ENCODE measurements around the gene EFTUD2.

EFTUD2 gene

DNA sequence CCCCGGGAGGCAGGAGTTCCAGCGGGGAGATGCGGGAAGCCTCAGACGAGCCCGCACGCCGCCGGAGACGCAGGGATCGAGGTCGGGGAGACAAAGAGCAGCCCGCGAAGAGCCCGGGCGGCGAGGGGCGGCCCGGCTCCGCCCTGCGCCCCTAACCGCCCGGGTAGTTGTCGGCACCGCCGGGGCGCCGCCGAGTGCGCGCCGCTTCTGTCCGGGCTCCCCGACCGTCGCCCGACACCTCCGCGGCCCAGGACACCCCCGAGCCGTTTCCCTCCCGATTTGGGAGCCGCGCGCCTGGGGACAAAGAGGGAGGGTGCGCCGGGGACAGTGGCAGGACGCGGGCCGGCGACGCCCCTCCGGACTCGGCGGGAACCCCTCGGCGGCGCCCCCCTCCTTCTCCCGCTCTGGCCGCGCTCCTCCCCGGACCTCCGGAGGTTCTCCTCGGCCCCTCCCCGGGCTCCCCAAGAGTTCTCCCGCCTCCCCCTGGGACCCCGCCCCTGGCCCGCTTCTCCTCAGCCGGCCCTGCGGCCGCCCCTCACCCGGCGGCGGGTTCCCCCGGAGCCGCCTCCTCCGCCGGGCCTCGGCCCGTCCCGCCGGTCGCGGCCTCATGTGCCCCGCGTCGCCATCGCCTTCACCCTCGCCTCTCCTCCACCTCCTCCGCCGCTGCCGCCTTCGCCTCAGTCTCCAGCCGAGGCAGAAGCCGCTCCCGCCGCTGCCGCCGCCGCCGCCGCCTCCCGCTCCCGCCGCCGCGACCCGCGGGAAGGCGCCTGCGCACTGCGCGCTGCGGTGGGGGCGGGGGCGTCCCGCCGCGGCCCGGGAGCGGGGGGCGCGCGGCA lies 69.5 kb downstream of the EFTUD2 start, which contains the start of gene GJC1 (continued):
- TF ChIP-seq, protein P1, sequence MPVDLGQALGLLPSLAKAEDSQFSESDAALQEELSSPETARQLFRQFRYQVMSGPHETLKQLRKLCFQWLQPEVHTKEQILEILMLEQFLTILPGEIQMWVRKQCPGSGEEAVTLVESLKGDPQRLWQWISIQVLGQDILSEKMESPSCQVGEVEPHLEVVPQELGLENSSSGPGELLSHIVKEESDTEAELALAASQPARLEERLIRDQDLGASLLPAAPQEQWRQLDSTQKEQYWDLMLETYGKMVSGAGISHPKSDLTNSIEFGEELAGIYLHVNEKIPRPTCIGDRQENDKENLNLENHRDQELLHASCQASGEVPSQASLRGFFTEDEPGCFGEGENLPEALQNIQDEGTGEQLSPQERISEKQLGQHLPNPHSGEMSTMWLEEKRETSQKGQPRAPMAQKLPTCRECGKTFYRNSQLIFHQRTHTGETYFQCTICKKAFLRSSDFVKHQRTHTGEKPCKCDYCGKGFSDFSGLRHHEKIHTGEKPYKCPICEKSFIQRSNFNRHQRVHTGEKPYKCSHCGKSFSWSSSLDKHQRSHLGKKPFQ (tag by site-specific recombination; IDR thresholded peaks at IDR 0.05), result no peak
- TF ChIP-seq GLIS1 (tag by site-specific recombination; IDR thresholded peaks at IDR 0.05), result no peak; the same call in 1 of the 2 replicates
- TF ChIP-seq, protein P2, sequence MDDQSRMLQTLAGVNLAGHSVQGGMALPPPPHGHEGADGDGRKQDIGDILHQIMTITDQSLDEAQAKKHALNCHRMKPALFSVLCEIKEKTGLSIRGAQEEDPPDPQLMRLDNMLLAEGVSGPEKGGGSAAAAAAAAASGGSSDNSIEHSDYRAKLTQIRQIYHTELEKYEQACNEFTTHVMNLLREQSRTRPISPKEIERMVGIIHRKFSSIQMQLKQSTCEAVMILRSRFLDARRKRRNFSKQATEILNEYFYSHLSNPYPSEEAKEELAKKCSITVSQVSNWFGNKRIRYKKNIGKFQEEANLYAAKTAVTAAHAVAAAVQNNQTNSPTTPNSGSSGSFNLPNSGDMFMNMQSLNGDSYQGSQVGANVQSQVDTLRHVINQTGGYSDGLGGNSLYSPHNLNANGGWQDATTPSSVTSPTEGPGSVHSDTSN (CRISPR knock-in tag; IDR thresholded peaks at IDR 0.05), result no peak; the same call in none of the 2 replicates
- TF ChIP-seq, protein P3, sequence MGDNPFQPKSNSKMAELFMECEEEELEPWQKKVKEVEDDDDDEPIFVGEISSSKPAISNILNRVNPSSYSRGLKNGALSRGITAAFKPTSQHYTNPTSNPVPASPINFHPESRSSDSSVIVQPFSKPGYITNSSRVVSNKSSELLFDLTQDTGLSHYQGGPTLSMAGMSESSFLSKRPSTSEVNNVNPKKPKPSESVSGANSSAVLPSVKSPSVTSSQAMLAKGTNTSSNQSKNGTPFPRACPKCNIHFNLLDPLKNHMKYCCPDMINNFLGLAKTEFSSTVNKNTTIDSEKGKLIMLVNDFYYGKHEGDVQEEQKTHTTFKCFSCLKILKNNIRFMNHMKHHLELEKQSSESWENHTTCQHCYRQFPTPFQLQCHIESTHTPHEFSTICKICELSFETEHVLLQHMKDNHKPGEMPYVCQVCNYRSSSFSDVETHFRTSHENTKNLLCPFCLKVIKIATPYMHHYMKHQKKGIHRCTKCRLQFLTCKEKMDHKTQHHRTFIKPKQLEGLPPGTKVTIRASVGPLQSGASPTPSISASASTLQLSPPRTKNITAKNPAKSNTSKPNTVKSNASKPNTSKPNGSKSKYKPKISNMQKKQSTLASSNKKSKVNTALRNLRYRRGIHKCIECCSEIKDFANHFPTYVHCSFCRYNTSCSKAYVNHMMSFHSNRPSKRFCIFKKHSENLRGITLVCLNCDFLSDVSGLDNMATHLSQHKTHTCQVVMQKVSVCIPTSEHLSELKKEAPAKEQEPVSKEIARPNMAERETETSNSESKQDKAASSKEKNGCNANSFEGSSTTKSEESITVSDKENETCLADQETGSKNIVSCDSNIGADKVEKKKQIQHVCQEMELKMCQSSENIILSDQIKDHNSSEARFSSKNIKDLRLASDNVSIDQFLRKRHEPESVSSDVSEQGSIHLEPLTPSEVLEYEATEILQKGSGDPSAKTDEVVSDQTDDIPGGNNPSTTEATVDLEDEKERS (tag by site-specific recombination; IDR thresholded peaks at IDR 0.05), result no peak
- TF ChIP-seq, protein P4, sequence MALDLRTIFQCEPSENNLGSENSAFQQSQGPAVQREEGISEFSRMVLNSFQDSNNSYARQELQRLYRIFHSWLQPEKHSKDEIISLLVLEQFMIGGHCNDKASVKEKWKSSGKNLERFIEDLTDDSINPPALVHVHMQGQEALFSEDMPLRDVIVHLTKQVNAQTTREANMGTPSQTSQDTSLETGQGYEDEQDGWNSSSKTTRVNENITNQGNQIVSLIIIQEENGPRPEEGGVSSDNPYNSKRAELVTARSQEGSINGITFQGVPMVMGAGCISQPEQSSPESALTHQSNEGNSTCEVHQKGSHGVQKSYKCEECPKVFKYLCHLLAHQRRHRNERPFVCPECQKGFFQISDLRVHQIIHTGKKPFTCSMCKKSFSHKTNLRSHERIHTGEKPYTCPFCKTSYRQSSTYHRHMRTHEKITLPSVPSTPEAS (tag by site-specific recombination; IDR thresholded peaks at IDR 0.05), result no peak
- TF ChIP-seq ZNF707 (tag by site-specific recombination; IDR thresholded peaks at IDR 0.05), result no peak
- TF ChIP-seq, protein P5, sequence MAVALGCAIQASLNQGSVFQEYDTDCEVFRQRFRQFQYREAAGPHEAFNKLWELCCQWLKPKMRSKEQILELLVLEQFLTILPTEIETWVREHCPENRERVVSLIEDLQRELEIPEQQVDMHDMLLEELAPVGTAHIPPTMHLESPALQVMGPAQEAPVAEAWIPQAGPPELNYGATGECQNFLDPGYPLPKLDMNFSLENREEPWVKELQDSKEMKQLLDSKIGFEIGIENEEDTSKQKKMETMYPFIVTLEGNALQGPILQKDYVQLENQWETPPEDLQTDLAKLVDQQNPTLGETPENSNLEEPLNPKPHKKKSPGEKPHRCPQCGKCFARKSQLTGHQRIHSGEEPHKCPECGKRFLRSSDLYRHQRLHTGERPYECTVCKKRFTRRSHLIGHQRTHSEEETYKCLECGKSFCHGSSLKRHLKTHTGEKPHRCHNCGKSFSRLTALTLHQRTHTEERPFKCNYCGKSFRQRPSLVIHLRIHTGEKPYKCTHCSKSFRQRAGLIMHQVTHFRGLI (tag by site-specific recombination; IDR thresholded peaks at IDR 0.05), result no peak
- TF ChIP-seq SALL2 (tag by site-specific recombination; IDR thresholded peaks at IDR 0.05; ENCODE audit: borderline replicate concordance), result no peak
- no peak for TF ChIP-seq ZNF311 (tag by site-specific recombination; IDR thresholded peaks at IDR 0.05; ENCODE audit: borderline replicate concordance)
- peak; percentile 37 for TF ChIP-seq ZNF660 (tag by site-specific recombination; IDR thresholded peaks at IDR 0.05)
- peak; percentile 83 for TF ChIP-seq GLIS2 (tag by site-specific recombination; IDR thresholded peaks at IDR 0.05)
- TF ChIP-seq ZNF274 (IDR thresholded peaks at IDR 0.05; ENCODE audit: low read length), result no peak
- TF ChIP-seq ZNF274 (tag by site-specific recombination; IDR thresholded peaks at IDR 0.05; ENCODE audit: borderline replicate concordance), result no peak
- TF ChIP-seq, protein P6, sequence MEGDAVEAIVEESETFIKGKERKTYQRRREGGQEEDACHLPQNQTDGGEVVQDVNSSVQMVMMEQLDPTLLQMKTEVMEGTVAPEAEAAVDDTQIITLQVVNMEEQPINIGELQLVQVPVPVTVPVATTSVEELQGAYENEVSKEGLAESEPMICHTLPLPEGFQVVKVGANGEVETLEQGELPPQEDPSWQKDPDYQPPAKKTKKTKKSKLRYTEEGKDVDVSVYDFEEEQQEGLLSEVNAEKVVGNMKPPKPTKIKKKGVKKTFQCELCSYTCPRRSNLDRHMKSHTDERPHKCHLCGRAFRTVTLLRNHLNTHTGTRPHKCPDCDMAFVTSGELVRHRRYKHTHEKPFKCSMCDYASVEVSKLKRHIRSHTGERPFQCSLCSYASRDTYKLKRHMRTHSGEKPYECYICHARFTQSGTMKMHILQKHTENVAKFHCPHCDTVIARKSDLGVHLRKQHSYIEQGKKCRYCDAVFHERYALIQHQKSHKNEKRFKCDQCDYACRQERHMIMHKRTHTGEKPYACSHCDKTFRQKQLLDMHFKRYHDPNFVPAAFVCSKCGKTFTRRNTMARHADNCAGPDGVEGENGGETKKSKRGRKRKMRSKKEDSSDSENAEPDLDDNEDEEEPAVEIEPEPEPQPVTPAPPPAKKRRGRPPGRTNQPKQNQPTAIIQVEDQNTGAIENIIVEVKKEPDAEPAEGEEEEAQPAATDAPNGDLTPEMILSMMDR (tag by site-specific recombination; IDR thresholded peaks at IDR 0.05), result no peak
- no peak for TF ChIP-seq ZNF629 (tag by site-specific recombination; IDR thresholded peaks at IDR 0.05)
- no peak for TF ChIP-seq ZNF510 (tag by site-specific recombination; IDR thresholded peaks at IDR 0.05; ENCODE audit: insufficient replicate concordance)
- TF ChIP-seq ZNF514 (tag by site-specific recombination; IDR thresholded peaks at IDR 0.05), result no peak
- no peak for TF ChIP-seq MEIS1 (CRISPR knock-in tag; IDR thresholded peaks at IDR 0.05; ENCODE audit: borderline replicate concordance)
- no peak for TF ChIP-seq FEZF1 (tag by site-specific recombination; IDR thresholded peaks at IDR 0.05)
- TF ChIP-seq ZNF558 (tag by site-specific recombination; IDR thresholded peaks at IDR 0.05), result no peak
- no peak for TF ChIP-seq ZNF677 (tag by site-specific recombination; IDR thresholded peaks at IDR 0.05)
- no peak for TF ChIP-seq ZNF19 (tag by site-specific recombination; IDR thresholded peaks at IDR 0.05; ENCODE audit: low read depth)
- TF ChIP-seq ZNF560 (tag by site-specific recombination; IDR thresholded peaks at IDR 0.05; ENCODE audit: borderline replicate concordance), result no peak
- TF ChIP-seq ZNF214 (tag by site-specific recombination; IDR thresholded peaks at IDR 0.05; ENCODE audit: borderline replicate concordance), result no peak
- TF ChIP-seq, protein P7, sequence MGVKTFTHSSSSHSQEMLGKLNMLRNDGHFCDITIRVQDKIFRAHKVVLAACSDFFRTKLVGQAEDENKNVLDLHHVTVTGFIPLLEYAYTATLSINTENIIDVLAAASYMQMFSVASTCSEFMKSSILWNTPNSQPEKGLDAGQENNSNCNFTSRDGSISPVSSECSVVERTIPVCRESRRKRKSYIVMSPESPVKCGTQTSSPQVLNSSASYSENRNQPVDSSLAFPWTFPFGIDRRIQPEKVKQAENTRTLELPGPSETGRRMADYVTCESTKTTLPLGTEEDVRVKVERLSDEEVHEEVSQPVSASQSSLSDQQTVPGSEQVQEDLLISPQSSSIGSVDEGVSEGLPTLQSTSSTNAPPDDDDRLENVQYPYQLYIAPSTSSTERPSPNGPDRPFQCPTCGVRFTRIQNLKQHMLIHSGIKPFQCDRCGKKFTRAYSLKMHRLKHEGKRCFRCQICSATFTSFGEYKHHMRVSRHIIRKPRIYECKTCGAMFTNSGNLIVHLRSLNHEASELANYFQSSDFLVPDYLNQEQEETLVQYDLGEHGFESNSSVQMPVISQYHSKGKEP (tag by site-specific recombination; IDR thresholded peaks at IDR 0.05), result no peak
- no peak for TF ChIP-seq HOXD13 (CRISPR knock-in tag; IDR thresholded peaks at IDR 0.05; ENCODE audit: borderline replicate concordance)
- no peak for TF ChIP-seq ZNF561 (tag by site-specific recombination; IDR thresholded peaks at IDR 0.05; ENCODE audit: borderline replicate concordance)

Measured in HEK293 (cell line).